PFSK-1 (cell line): ENCODE results near the gene PANX2.

ENCODE experiments used
- POLR2AphosphoS5 ChIP-seq: IDR thresholded peaks from 2 replicates; pipeline ENCODE4 v1.6.1; 2012; ENCODE audit warnings: low read depth, mild to moderate bottlenecking, control low read depth, low read length, moderate library complexity
- REST ChIP-seq, 2 experiments: IDR thresholded peaks; 2 replicates each; pipeline versions ENCODE4 v1.6.1 to v1.8.0; 2011 to 2012; ENCODE audit warnings: low read depth in 2 of 2, low read length in 2 of 2, control low read depth in 1 of 2, inconsistent platforms in 1 of 2, mild to moderate bottlenecking in 1 of 2, moderate library complexity in 1 of 2; ENCODE audit not compliant: insufficient read depth in 1 of 2
- TAF1 ChIP-seq: IDR thresholded peaks from 2 replicates; pipeline ENCODE4 v1.6.1; 2012; ENCODE audit warnings: low read length, control low read depth, borderline replicate concordance; ENCODE audit not compliant: insufficient read depth

- TF ChIP-seq POLR2AphosphoS5 (no peak), TAF1 (no peak), REST (IDR thresholded peaks at IDR 0.05; ENCODE audit: insufficient read depth in 1 of 2, low read depth in 2 of 2, low read length in 2 of 2) (no peak)
Observed at GRCh38 chr22:50160947-50161346, 9.6 kb upstream of the PANX2 start.
